IMR-90 (cell line): ENCODE data around the gene RASGEF1C.

Source experiments
- BHLHE40 ChIP-seq: fragments of 150-350 bp; IDR thresholded peaks from 2 replicates; pipeline ENCODE4 v1.6.1; 2016; ENCODE audit warnings: mild to moderate bottlenecking, low read depth, low read length
- MAZ ChIP-seq: IDR thresholded peaks from 2 replicates; pipeline ENCODE4 v1.6.1; 2012; ENCODE audit warnings: low read depth, mild to moderate bottlenecking, low read length, improper control_type of control experiment, moderate library complexity, borderline replicate concordance
- MXI1 ChIP-seq: IDR thresholded peaks from 2 replicates; pipeline ENCODE4 v1.6.1; 2012; ENCODE audit warnings: low read depth, mild to moderate bottlenecking, low read length, moderate library complexity, borderline replicate concordance
- POLR2A ChIP-seq: IDR thresholded peaks from 2 replicates; pipeline ENCODE4 v1.6.1; 2012; ENCODE audit warnings: mild to moderate bottlenecking, low read depth, low read length
- RCOR1 ChIP-seq: IDR thresholded peaks from 2 replicates; pipeline ENCODE4 v1.6.1; 2012; ENCODE audit warnings: mild to moderate bottlenecking, low read length, improper control_type of control experiment; ENCODE audit not compliant: insufficient replicate concordance
- RFX5 ChIP-seq: IDR thresholded peaks from 2 replicates; pipeline ENCODE4 v1.8.0; 2012; ENCODE audit warnings: low read depth, mild to moderate bottlenecking, low read length, moderate library complexity
- TF ChIP-seq, protein P1 (sequence below): conservative IDR thresholded peaks from 2 replicates; pipeline ENCODE4 v1.5.1; 2012; ENCODE audit warnings: mild to moderate bottlenecking, low read depth, low read length, improper control_type of control experiment

DNA sequence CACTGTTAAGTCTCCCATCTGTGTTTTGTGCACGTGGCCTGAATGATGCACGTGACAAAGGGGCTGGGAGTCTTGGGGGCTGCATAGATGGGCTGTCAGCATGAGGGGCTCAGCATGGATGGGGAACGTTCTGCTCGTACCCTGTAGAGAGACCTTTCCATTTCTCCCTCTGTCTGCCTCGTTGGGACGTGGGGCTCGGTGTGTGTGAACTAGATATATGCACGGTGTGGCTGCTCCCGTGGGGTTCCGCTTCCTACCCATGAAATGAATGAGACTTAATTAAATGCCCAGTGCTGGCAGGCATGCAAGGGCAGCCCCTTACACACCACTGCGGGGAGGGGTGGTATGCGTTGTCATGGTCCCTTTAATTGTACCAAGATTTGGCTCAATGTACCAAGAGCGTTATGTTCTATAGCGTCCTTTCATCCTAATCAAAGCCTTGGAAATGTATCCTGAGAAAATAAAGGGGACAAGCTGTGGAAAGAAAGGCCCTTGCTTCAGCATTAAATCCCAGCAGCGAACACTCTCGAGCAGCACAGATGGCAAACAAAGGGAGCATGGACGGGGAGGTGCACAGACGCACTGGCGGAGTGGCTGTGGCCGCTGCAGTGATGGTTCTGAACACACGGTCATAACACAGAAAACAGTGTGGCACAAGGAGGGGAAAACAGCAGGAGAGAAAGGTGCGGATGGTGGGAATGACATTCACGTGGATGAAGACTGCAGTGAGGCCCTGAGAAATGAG is 66.8 kb downstream of the RASGEF1C start:
- TF ChIP-seq, protein P1, sequence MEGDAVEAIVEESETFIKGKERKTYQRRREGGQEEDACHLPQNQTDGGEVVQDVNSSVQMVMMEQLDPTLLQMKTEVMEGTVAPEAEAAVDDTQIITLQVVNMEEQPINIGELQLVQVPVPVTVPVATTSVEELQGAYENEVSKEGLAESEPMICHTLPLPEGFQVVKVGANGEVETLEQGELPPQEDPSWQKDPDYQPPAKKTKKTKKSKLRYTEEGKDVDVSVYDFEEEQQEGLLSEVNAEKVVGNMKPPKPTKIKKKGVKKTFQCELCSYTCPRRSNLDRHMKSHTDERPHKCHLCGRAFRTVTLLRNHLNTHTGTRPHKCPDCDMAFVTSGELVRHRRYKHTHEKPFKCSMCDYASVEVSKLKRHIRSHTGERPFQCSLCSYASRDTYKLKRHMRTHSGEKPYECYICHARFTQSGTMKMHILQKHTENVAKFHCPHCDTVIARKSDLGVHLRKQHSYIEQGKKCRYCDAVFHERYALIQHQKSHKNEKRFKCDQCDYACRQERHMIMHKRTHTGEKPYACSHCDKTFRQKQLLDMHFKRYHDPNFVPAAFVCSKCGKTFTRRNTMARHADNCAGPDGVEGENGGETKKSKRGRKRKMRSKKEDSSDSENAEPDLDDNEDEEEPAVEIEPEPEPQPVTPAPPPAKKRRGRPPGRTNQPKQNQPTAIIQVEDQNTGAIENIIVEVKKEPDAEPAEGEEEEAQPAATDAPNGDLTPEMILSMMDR, result no peak
- no peak for TF ChIP-seq POLR2A
- no peak for TF ChIP-seq RCOR1
- TF ChIP-seq RFX5, result no peak
- no peak for TF ChIP-seq BHLHE40
- TF ChIP-seq MAZ, result no peak
- no peak for TF ChIP-seq MXI1
